Choroid plexus epithelial cell (primary cell): Measurements from ENCODE around the gene SKIL.
A peak's percentile ranks its signal among the peaks of the same experiment; 100 is the strongest.

ENCODE experiments used
- DNase-seq: peaks from one replicate; pipeline ENCODE4 v3.0.0-alpha.2; 2010; ENCODE audit warnings: low read depth
- H3K4me3 ChIP-seq: 2 replicates; pipeline ENCODE4 v1.5.1; 2011; ENCODE audit warnings: low read depth, mild to moderate bottlenecking, control low read depth, low read length, moderate library complexity
- CTCF ChIP-seq: conservative IDR thresholded peaks from 2 replicates; pipeline ENCODE4 v1.5.1; 2011; ENCODE audit warnings: low read depth, mild to moderate bottlenecking, control low read depth, inconsistent platforms, low read length, moderate library complexity

SKIL gene

GRCh38 chr3:170425491-170426239, 68.2 kb downstream of the SKIL start:
- no peak for DNase-seq
- no peak overlapping the region for H3K4me3 ChIP-seq
- TF ChIP-seq CTCF = no peak

DNA sequence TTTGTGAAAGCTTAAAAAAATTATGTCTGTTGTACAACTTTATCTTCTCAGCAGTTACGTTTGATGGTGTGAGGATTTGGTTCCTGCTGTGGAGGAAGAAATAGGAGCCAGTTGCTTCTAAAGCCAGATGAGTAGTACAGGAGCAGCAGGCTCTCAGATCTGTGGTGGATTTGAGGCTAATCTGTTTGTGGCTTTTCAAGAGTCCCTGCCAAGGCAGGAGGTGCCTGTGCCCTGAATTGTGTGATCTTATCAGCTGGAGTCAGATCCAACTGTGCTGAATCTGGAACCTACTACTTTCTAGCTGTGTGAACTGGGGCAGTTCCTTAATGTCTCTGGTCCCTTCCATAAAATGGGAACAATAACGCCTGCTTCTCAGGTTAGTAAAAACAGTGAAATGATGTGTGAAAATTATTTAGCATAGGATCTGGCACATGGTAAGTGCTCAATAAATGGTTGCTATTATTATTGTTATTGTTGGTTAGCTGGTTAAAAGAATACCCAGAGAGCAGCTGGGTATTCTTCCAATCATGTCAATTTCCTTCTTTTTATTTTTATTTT, 68.8 kb downstream of the SKIL start:
- H3K4me3 ChIP-seq = no peak overlapping the region
- TF ChIP-seq CTCF = no peak
- DNase-seq = peak; percentile 79

DNA sequence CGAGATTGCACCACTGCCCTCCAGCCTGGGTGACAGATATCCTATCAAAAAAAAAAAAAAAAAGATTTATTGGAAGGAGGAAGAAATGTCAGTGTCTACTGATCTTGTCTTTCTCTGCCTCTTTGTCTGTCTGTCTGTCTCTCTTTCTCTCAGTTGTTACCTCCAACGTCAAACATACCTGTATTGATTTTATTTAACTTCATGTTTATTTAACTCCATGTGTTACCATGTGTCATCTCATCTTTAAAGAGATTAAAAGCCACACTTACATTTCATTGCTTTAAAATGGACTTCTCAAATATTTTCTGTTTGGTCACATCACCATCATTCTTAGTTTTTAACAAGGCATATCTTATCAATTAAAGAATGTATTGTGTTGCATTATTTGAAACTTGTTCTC, 70.6 kb downstream of the SKIL start:
- DNase-seq = no peak
- no peak overlapping the region for H3K4me3 ChIP-seq
- TF ChIP-seq CTCF = no peak

DNA sequence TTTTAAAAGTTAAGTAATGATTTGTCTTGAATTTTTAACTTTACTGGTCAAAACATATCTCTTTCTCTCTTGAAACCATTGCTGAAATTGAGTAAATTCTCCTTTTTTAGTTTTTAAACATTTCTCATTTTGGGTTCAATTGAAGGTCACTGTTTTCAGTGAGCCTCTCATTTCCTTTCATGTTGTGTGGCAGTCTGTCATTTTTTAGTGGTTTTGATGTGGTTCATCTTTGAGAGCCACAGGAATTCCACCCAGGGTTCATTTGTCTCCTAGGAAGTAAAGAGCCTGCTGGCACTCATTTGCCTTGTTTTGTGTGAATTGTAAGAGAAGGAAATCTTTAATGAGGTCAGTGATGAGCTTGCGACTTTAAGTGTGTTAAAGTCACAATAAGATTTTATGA, 71.5 kb downstream of the SKIL start:
- H3K4me3 ChIP-seq = no peak overlapping the region
- peak; percentile 89 for DNase-seq
- no peak for TF ChIP-seq CTCF

GRCh38 chr3:170431054-170431453, 73.5 kb downstream of the SKIL start:
- no peak for DNase-seq
- H3K4me3 ChIP-seq = no peak overlapping the region
- peak; percentile 37 for TF ChIP-seq CTCF

DNA sequence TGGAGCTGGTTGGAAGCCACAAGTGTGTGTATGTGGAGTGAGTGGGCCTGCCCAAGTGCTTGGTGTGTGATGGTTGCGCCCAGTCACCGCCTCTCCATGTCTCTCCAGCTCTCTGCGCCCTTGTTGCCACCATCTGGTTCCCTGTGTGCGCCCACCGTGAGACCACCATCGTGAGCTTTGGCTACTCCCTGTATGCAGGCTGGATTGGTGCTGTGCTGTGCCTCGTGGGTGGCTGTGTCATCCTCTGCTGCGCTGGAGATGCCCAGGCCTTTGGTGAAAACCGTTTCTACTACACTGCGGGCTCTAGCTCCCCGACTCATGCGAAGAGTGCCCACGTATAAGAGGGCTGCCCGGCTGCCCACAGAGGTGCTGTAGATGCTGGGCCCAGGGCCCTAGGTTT, 74.9 kb downstream of the SKIL start:
- no peak for DNase-seq
- no peak overlapping the region for H3K4me3 ChIP-seq
- TF ChIP-seq CTCF = no peak

- H3K4me3 ChIP-seq = no peak overlapping the region
- no peak for TF ChIP-seq CTCF
- DNase-seq = no peak
Observed at GRCh38 chr3:170436697-170437096, 79.2 kb downstream of the SKIL start.
